ENCODE results near the gene TUBA4B. TPM values are rescaled to one million over a fixed set of nuclear protein-coding genes. Genes with fewer than 3 reads are reported as not detected.
A peak's percentile ranks its signal among the peaks of the same experiment; 100 is the strongest.
"Not testable (repeated sequence)": the region's sequence is repeated elsewhere in the genome, so short reads cannot be mapped to it uniquely, and the experiment has no call there.

Gene TUBA4B
- total RNA-seq, 2 donors from 2014 or later, result not detected

DNA sequence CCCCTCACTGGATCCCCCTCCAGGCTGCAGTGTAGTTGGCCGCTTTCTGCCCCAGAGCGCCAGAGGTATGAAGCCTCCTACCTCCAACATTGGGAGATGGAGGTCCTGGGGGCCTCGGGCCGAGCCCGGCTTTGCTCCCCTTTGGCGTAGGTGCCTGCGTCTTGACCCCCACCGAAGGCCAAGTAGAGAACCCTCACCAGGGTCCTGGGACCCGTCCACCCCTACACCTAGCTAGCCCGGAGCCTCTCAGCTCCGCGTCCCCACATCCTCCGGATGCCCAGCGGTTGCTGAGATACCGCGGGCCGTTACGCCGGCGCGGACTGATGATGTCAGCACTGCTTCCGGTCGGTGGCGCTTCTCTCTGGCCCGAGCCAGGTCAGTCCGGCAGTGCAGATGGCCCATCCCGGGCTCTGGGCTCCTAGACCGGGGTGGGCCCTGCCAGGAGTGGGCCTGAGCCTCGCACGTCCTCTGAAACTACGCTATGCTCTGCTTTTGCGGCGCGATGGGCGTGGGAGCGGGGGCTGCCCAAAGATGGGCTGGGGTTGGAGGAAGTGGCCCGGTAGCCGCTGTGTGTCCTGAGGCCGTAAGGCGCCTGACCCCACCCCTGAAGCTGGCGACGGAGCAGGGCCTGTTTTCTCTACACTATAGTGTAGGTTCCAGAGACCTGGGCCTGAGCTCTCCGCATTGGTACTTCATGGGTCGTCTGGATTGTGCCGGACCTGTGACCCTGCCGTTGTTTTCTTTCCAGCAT is 7.7 kb upstream of the TUBA4B start, which contains the start of the genes GLB1L and STK16:
GLB1L (minus strand) TSS at position 297 of the 751 bp plus-strand sequence. CDS start 1,871 bp downstream, outside the sequence.
STK16 (plus strand) TSS at position 332 of the 751 bp plus-strand sequence. CDS start 521 bp downstream, outside the sequence.
- ATAC-seq, result peak; percentile 62
- peak; percentile 93 to 97 for DNase-seq
- intact Hi-C loops (cut with DNase I, micrococcal nuclease), result no loop called here

DNA sequence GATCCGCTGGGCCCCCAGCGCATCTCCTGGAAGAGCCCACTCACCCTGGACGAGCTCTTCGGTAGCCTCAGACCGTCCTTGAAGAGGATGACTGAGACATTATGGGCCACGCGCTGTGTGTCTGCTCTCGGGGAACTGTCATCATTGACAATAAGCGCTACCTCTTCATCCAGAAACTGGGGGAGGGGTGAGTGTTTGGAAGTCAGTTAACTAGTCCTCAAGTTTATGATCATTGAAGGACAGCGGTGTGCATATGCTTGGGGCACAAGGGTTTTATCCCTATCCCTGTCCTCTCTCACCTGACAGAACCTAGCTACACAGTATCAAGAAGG is 7.2 kb upstream of the TUBA4B start:
- intact Hi-C loops (cut with DNase I, micrococcal nuclease), result no loop called here
- no peak for DNase-seq

DNA sequence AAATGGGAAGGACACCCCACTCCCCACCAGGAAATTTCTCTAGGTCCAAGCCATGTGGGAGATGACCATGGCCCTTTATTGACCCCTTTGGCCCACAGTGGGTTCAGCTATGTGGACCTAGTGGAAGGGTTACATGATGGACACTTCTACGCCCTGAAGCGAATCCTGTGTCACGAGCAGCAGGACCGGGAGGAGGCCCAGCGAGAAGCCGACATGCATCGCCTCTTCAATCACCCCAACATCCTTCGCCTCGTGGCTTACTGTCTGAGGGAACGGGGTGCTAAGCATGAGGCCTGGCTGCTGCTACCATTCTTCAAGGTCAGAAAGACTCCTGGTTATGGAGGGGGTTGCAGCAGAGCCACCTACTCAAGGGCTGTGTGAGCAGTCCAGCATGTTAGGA is 6.5 kb upstream of the TUBA4B start:
- ATAC-seq (no peak), DNase-seq (no peak)
- intact Hi-C loops (cut with DNase I, micrococcal nuclease), result no loop called here

More for the DNA sequence above, 7.2 kb upstream of the TUBA4B start:
- no peak for ATAC-seq

DNA sequence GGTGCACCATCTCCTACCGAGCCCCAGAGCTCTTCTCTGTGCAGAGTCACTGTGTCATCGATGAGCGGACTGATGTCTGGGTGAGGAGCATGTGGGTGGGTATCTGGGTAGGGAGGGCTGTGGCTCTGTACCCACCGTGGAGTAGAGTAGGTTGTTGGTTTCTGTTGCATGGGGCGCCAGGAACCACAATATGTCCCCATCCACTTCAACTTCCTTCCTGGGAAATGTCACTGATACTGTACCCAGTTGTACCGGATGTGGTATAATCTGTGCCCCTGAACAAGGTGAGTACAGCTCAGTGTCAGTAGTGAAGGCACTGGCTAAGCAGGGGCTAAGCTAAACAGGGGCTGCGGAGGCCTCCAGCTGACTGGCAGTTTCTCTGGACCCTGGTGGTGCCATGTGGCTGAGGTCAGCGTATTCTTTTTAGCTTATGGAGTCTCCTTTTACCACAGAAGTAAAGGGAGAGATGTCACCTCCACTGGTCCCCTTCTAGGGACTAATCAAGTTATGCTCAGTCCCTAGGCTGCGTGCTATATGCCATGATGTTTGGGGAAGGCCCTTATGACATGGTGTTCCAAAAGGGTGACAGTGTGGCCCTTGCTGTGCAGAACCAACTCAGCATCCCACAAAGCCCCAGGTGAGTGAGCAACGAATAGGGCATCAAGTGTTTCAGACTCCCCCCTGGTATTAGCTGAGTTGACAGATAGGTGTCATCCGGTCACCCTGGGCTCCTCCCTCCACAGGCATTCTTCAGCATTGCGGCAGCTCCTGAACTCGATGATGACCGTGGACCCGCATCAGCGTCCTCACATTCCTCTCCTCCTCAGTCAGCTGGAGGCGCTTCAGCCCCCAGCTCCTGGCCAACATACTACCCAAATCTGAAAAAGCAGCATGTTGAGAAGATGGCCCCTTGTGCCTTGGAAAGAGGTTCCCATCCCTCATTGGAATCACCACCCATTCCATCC is 5.1 kb upstream of the TUBA4B start:
- ATAC-seq (no peak), DNase-seq (peak in 1 of 2 donors; percentile 19)
- intact Hi-C loops (cut with DNase I, micrococcal nuclease), result no loop called here

DNA sequence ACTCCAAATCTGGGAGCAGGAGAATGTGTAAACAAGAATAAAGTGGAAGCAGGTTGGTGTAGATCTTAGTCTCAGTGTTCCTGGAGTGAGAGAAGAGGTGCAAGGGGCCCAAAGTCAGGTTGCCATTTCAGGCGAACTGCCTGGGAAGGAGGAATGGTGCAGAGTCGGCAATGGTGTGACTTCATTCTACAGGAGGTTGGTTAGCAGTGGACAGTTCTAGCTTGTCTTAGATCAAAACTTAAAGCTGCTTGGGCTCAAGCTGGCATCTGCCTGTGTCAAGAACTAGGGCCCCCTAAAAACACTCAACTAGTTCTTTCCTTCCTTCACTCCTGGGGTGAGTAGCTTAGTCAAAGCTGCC is 4.2 kb upstream of the TUBA4B start:
- intact Hi-C loops (cut with DNase I, micrococcal nuclease), result no loop called here
- ATAC-seq, result no peak
- no peak for DNase-seq

DNA sequence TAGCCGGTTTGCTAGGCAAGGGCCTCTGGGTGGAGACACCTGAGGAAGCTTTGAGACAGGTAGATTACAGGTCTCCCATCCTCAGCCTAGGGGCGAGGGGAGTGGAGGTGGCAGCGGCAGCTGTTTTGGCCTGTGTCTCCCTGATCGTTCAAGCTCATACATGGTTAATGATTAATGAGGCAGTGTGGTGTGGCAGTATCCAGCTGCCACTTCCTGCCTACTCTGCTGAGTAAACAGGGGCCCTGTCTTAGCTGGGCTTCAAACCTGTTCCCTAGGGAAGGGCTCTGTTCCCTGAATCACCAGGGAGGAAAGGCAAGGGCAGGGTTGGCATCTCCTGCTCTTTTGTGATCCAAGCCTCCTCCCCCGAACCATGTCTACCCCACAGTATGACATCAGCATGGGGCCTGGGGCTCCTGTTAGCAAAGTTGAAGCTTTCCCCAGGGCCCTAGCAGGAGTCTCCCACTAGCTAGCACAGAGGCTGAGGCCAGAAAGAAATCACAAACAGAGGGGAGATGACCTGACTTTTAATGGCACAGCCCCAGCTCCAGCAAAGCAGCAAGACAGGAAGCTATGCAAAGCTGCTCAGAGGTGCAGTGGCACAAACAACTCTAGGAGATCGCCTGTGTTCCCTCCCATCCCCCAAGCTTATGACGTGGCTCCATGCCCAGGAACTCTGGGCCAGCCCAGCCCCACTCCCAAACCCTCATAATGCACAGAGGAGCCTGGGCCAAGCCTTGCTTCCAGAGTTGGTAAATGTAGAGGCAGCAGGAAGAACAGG is 3.7 kb upstream of the TUBA4B start:
- peak; percentile 67 for ATAC-seq
- intact Hi-C loops (cut with DNase I, micrococcal nuclease), result no loop called here
- DNase-seq, result peak; percentile 92 to 93

DNA sequence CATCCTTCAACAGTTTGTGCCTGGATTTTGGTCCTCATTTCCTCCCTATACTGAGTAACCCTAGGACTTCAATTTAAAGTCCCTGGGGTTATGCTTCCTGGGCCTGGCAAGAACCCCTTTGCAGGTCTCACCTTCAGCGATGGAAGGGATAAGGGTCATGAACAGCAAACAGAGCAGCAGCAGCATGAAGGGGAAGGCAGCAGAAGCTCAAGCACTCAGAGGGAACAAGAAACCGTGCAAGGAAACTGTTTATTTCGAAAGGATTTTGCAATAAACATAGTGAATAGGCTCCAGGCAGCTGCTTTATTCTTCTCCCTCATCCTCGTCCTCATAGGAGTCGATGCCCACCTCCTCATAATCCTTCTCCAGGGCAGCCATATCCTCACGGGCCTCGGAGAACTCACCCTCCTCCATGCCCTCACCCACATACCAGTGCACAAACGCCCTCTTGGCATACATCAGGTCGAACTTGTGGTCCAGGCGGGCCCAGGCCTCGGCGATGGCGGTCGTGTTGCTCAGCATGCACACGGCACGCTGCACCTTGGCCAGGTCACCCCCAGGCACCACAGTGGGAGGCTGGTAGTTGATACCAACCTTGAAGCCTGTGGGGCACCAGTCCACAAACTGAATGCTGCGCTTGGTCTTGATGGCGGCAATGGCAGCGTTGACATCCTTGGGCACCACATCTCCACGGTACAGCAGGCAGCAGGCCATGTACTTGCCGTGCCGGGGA is 2.8 kb upstream of the TUBA4B start:
- ATAC-seq, result no peak
- DNase-seq, result peak in 1 of 2 donors; percentile 33
- intact Hi-C loops (cut with DNase I, micrococcal nuclease), result no loop called here

DNA sequence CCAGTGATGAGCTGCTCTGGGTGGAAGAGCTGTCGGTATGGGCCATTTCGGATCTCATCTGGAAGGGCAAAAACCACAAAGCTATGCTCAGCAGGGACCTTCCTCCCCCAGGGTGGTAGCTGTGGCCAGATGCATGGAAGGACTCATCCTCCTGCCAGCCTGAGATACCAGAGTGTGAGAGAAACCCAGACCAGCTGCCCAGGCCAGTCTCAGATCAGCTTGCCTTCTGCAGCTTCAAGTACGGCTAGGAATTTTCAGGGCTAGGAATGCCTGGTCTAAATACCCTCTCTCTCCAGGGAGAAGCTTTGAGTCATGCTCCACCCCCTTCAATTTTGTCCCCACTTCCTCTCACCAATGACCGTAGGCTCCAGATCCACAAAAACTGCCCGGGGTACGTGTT is 1.4 kb upstream of the TUBA4B start:
- ATAC-seq, result no peak

DNA sequence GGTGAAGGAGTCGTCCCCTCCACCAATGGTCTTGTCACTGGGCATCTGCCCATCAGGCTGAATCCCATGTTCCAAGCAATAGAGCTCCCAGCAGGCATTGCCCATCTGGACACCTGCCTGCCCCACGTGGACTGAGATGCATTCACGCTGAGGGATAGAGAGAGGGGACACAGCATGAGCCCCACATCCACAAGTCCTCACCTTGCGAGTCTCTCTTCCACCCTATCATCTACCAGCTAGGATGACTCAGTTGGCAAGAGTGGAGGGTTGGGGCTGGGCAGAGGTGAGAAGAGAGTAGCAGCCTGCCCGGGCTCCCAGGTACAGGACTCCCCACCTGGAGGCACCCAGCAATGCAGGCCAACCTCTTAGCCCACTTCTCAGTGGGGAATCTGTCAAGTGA is 959 bp upstream of the TUBA4B start:
- no peak for ATAC-seq
- intact Hi-C loops (cut with DNase I, micrococcal nuclease), result no loop called here
- peak in 1 of 2 donors; percentile 23 for DNase-seq

More for the DNA sequence above, 1.4 kb upstream of the TUBA4B start:
- intact Hi-C loops (cut with DNase I, micrococcal nuclease), result no loop called here
- DNase-seq, result no peak

DNA sequence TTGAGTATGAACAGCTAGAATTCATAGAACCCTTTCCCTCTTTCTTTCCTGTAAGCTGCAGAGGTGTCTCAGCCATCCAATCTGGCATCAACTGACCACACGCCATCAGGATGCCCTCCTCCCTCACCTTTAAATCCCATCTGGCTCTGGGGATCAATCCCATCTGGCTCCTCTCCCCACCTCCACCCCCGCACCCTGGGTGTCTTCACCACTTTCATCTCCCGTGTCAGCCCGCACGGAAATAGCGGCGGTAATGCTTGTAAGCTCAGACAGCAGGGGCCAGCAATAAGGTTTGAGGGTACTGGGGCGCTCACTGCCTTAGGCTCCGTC is 508 bp upstream of the TUBA4B start:
- DNase-seq, result peak in 1 of 2 donors; percentile 59
- intact Hi-C loops (cut with DNase I, micrococcal nuclease), result no loop called here
- ATAC-seq, result no peak

DNA sequence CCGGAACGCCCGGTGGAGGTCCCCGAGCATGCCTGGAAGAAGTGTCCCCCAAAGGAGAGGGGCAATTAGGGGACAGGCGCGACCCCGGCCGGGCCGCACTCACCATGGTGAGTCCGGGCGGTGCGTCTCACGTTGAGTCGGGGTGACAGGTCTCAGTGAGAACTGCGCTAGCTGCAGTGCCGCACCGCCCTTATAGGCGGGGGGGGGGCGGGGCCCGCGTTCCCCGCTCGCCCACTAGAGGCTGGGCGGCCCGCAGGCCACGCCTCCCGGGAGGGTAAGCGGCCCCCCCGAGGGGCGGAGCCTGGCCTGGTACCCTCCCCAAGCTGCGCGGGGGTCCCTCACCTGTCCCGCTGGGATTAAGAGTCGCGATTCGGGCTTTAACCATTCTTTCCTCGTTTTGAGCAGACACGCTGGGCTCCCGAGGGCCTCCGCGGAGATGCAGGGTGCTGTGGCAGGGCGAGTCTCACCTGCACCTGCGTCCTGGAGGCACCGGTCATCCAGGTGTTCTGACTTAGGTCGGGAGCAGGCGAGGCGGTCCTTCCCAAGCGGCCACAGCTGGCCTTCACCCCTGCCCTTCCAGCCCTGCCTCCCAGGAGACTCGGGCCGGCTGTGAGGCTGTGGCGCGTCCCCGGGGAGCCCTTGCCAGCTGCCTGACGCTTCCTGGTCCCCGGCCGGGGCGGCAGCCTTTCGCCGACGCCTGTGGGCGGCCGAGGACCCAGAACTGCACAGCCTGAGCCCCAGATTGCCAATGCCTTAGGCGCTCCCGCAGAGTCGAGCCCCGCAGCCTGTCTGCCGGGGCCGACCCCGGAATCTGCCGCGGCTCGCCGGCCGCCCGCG is 928 bp downstream of the TUBA4B start, which contains the start of gene TUBA4A:
TUBA4A (minus strand) TSS at position 166 of the 837 bp plus-strand sequence; CDS start at position 106, 60 bp downstream.
- intact Hi-C loops (cut with DNase I, micrococcal nuclease), result no loop called here
- ATAC-seq (peak; percentile 73), DNase-seq (peak; percentile 87 to 94)

DNA sequence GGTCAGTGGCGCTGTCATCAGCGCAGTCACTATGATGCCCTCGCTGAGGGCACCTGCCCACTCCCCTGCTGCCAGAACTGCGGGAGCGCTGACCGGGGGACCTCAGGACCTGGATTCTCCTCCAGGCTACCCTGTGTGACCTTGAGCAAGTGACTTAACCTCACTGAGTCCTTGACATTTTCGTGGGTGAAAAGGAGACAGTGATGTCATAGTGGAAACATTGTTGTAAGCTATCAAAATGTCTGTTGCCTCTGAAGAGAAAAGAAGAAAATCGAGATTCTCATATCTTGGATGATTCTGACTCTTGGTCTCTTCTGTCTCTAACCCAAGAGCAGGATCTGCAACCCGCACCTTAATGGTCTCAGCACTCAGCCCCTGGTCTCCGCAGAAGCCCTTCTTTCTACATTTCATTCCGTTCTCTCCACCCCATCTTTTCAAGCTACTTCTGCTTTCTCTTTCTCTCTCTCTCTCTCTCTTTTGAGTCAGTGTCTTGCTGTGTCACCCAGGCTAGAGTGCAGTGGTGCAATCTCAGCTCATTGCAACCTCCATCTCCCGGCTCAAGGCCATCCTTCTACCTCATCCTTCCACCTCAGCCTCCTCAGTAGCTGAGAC is 1.7 kb downstream of the TUBA4B start:
- intact Hi-C loops (cut with DNase I, micrococcal nuclease), result no loop called here
- peak; percentile 1 for ATAC-seq
- DNase-seq, result no peak

DNA sequence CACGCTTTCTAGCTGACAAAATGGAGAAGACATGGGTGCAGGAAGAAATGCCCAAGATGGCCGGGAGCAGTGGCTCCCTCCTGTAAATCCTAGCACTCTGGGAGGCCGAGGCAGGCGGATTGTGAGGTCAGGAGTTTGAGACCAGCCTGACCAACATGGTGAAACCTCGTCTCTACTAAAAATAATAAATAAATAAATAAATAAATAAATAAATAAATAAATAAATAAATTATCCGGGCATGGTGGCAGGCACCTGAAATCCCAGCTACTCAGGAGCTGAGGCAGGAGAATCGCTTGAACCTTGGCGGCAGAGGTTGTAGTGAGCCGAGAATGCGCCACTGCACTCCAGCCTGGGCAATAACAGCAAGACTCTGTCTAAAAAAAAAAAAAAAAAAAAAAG is 5.9 kb downstream of the TUBA4B start:
- intact Hi-C loops (cut with DNase I, micrococcal nuclease); ATAC-seq; DNase-seq: not testable (repeated sequence)

DNA sequence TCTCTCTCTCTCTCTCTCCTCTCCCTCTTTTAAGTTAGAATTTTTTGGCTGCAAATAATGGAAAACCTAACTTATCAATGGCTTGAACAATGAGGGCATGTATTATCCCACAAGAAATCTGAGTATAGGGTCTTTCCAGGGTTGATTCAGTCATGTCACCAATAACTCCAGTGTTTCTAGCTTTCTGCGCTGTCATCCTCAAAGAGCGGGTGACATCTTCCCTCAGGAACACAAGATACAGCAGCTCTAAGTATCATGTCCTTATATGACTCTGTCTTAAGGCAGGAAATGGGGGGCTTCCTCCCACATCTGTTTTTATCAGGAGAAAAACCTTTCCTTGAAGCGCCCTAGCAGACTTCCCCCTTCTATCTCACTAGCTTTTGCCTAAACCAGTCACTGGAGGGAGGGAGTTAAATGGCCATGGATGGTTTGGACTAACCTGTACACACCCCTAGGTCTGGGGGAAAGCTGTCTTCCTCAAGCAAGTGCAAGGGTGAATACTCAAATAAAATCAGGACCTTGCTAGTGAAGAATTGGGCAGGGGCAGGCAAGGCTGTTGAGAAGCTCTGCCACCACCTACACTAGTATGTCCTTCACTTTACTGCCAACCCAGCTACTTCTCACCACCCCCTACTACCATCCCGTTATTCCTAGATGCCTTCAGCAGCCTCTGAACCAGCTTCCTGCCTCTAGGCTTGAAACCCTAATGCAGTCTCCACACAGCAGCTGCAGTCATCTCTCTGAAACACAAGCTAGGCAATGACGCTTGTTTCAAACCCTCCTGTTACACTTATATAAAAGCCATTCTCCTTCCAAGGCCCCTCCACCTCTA is 8.2 kb downstream of the TUBA4B start:
- DNase-seq (no peak), ATAC-seq (no peak)

DNA sequence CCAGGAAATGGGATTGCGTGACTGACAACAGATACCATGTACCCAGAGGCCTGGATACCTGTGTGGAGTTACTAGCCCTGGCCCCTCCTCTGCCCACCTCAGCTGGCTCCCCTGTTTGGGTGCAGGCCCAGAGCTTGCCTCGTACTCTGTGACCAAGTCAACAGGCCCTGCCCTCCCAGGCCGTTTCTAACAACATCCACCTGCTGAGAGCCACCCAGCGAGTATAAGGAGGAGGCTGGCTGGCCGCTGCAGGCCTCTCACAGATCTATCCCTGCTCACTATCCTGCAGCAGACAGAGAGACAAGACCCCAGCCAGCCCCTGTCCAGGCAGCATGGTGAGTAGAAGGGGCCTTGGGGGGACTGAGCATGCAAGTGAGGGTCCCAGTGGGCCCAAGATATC is 13.2 kb downstream of the TUBA4B start:
- intact Hi-C loops (cut with DNase I, micrococcal nuclease), result no loop called here
- DNase-seq (no peak), ATAC-seq (no peak)

More for the DNA sequence above, 8.2 kb downstream of the TUBA4B start:
- intact Hi-C loops (cut with DNase I, micrococcal nuclease), result no loop called here

DNA sequence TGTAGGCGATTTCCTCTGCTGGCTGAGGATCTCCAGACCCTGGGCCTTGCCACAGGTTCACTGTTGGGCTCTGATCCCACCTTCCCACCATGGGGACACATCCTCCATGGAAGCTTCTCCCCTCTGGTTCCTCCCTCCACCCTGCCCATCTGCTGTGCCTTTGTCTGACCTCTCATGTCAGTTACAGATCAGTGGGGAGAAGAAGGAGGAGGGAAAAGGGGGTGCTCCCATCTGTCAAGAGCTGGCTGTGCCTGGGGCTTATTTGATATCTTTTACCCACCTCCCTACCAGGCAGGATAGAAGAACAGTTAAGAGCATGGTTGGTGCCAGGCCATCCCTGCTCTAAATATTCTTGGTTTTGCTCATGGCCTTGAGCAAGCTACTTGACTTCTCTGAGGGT is 13.8 kb downstream of the TUBA4B start:
- no peak for DNase-seq
- ATAC-seq, result no peak
- intact Hi-C loops (cut with DNase I, micrococcal nuclease), result no loop called here
